GM19324 (cell line): ENCODE data around the gene CLASP1.
A peak's percentile ranks its signal among the peaks of the same experiment; 100 is the strongest.
"Not testable (repeated sequence)": the region's sequence is repeated elsewhere in the genome, so short reads cannot be mapped to it uniquely, and the experiment has no call there.

Experiments
- ATAC-seq: cut with Tn5 transposase; IDR thresholded peaks from one replicate; pipeline ENCODE4 v1.9.1; 2021; ENCODE audit warnings: mild to moderate bottlenecking, moderate library complexity; ENCODE audit not compliant: unreplicated experiment, low FRiP score

Gene CLASP1

DNA sequence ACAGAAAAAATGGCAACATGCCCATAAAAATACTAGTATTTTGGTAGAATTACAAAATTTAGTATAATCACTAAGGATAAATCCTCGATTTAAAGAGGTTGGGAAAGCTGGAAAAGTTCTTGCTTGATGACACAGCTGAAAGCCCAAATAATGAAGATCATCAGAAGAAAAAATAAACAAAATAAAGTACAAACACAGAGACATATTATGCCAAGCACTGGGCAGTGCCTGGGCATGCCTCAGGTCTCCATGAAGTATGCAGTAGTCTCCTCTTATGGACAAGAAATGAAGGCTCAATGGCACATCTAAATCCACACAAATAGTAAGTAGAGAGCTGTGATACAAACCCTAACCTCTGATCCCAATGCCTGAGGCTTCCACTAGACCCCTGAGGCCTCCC, 60.9 kb downstream of the CLASP1 start:
- no peak for ATAC-seq

DNA sequence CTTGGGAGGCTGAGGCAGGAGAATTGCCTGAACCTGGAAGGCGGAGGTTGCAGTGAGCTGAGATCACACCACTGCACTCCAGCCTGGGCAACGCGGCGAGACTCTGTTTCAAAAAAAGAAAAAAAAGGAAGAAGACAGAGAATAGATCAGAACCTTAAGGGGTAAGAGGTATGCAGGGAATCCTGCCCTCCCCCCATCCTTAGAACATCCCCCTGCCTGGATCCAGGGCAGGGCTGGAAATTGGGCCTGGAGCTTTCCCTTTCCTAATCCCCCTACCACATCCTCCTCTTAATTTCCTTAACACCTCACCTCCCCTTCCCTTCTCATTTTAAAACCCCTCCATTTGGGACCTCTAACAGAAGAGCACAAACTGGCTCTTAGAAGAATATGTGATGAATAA, 62.1 kb downstream of the CLASP1 start:
- ATAC-seq: no peak

DNA sequence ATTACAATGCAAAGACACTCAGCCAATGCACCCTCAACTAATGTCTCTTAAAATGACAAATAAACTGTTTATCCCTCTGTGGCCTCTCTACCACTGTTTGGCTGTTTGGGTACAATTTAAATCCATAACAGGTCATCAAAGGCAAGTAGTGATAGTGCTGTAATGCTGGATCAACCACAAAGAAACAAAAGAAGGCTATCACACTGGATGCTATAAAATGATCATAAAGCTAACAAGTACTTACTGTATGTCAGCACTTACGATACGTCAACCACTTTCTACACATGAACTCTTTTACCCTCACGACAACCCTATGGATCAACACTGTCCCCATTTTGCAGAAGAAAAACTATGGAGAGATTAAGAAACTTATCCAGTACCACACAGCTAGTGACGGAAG, 64.5 kb downstream of the CLASP1 start:
- ATAC-seq: no peak

DNA sequence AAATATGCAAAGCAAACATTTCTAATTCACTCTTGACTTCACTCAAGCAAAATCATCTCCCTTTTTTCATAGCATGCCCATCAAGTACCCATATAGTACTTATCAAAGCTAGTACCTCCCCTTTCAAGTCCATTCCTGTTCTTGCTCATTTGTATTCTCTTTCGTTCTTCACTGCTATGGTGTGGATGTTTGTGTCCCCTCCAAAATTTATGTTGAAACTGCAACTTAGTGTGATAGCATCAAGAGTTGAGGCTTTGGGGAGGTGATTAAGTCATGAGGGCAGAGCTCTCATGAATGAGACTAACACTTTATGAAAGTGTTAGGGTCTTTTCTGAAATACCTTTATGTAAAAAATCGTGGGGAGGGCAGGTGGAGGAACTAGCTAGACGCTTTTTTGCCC, 65.7 kb downstream of the CLASP1 start:
- ATAC-seq: peak; percentile 44

DNA sequence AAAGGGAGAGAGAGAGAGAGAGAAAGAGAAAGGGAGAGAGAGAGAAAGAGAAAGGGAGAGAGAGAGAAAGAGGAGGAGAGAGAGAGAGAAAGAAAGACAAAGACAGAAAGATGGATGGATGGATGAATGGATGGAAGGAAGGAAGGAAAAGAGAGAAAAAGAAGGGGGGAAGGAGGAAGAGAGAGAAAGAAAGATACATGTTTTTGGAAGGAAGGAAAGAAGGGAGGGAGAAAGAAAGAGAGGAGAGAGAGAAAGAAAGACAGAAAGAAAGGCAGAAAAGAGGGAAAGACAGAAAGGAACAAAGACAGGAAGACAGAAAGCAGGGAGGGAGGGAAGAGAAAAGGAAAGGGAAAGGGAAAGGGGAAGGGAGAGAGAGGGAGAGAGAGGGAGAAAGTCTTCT, 67.0 kb downstream of the CLASP1 start:
- no peak for ATAC-seq

DNA sequence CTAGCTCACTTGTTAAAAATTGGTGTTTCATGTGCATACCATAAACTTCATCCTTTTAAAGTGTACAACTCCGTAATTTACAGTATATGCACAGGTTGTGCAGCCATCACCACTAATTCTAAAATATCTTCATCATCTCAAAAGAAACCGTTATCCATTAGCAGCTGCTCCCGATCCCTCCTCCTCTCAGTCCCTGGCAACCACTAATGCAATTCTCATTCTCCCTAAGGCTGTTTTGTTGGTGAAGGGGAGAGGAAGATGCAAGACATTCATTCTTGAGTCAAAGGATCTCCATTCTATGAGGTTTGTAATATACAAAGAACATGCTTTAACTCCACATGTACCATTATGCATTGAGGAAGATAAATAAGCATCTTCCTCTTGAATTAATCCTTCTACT, 70.0 kb downstream of the CLASP1 start:
- no peak for ATAC-seq

DNA sequence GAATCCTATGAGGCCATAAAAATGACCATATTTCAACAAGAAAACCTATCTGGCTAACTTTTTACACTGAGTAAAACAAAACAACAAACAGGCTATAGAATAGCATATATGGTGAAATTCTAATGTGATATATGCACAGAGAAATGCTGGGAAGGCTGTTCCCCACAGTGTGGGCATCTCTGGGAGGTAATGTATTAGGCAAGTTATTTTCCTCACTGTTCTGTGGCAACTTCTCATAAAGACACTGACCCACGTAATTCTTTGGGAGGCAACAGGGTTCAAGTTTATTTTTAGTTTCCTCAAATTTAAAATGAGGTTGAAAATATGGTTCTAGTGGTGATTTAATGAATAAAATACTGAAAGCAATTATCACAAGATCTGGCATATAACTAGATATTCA, 71.9 kb downstream of the CLASP1 start:
- ATAC-seq: no peak

DNA sequence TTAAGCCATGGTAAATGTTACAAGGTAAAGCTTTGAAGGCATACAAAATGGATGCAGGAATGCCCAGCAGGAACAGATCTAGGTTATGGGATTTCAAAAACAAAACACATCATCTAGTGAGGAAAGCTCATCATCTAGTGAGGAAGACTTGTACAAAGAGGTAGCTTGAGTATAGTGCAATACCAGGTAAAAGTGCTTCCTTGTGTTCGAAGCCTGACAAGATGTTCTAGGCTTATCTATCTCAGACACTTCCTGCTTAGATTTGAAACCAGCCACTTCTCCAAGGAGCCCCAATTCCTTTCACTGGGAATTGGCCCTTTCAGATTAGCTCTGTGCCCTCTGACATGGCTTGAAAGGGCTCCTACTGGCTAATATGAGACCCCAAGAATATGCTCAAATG, 73.0 kb downstream of the CLASP1 start:
- no peak for ATAC-seq

DNA sequence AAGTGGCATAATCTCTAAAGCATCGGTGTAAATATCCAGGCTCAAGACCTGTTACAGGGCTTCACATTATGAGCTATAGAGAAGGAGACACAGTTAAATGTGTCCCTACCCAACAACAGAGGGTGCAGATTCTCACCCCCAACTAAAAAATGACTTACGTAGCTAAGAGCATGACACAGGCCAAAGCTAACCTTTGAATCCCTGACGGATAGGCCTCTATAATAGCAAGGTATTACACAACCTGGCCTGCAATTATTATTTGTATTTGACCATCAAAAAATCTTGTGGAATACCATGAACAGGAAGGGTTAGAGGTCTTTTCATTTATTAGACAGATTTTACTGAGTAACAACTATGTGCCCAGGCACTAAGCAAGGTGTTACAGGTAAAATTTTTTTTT, 73.5 kb downstream of the CLASP1 start:
- no peak for ATAC-seq

DNA sequence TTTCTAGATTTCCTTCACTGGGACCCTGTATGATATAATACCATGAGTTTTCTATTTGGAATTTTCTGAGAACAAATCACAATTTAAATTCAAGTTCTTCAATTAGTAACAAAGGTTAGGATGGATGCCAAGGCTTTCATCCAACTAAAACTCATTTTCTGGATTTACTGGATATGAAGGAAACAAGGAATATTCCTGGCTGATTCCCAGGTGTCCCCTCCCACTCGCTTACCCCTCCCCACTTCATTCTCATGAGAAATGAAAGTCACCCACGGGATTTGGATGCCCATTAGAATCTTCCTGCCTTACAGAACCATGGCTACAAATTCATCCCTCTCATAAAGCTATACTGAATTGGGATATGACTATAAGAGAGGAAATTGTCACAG, 78.6 kb downstream of the CLASP1 start:
- no peak for ATAC-seq

DNA sequence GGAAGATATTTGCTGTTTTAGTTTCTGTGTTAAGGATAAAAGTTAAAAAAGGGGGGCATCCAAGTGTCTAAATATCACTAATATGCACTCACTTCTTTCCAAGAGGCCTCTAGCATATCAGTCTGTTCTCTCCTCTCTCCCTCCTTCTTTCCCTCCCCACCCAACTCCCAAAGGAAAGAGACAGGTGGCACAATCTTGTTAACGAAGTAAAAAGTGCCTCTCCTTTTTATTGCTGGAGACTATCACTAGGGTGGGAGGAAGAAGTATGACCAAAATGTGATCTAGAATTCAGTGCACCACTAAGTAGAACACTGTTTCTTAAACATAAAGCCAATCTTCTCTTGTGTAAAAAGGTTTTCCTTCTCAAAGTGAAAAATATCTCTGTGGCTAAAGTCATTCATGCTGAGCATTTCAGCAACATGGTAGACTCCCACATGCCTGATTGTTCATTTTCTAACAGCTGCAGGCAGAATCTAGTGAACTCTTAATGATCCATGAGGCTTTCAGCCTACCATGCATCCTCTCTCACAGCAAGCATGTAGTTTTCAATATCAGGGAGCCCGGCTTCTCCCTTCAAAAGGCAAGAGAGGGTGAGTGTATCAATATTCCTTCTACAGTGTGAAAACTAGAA, 79.1 kb downstream of the CLASP1 start:
- no peak for ATAC-seq

DNA sequence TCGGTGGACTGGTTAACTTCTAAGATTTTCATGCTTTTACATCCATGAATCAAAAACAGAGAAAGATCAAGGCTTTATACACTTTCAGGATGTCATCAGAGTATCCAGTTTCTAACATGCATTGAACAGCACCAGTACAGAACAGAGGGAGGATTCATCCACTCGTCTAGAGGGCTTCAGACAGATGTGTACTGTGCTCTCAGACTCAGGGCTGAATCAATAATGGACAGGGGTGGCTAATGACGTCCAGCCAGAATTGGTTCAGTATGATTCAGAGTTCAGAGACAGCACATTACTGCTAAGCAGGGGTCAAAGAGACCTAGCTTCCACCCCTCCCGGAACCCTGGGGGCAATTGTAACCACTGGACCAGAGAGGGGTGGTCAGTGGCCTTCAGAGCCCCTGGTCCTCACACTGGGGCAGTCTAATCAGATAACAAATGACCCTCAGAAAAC, 81.3 kb downstream of the CLASP1 start:
- ATAC-seq: no peak

DNA sequence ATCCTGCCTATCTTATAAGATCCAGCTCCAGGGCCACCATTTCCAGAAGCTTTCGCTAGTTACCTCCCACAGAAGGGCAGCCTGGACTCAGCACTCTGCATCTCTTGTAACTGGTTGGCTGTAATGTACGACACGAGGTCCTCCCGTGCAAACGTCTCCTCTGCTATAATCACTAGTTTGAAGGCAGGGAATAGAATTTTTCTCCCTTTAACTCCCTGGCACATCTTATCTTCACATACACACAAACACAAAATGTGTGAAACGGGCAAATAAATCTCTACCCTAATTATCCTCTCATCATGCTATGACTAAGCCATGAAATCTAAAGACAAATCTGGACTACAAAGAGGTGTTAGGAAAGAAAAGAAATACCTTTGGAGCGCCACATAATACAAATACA, 81.8 kb downstream of the CLASP1 start:
- no peak for ATAC-seq

DNA sequence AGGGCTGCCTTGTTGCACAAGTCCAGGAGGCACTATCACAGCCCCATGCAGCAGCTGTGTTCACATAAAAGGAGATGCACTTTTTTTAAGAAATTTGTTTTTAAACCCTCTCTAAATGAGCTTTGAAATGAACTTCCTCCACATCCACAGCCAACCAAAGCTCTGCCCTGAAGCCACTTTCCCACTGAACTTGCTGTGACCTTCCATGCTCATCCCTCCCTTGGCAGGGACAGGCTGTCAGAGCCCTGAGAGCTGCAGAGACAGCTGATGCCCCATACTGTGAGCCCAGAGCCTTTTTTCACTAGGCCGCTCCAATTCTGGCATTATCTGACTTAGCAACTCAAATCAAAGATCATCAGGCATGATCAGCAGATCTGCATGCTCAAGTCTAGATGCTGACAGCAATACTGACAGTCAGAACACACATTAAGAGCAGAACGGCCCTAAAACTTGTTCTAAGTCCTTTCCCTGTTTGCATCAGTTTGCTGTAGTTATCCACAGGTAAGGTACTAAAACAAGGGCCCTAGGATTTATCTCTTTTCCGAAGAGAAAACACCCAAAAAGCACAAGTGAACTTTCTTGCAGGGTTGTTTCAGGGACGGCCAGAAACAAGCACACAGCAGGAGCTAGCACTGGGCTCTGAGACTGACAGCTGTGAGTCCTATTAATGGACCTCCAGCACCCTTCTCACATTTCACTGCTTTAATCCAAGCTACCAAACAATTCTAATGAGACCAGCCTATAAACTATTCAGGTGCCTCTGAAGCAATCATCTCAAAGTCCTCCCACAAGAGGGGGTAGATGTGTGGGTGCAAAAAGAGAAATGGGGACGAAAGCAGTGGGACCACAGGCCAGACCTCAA, 83.6 kb downstream of the CLASP1 start:
- ATAC-seq: no peak

DNA sequence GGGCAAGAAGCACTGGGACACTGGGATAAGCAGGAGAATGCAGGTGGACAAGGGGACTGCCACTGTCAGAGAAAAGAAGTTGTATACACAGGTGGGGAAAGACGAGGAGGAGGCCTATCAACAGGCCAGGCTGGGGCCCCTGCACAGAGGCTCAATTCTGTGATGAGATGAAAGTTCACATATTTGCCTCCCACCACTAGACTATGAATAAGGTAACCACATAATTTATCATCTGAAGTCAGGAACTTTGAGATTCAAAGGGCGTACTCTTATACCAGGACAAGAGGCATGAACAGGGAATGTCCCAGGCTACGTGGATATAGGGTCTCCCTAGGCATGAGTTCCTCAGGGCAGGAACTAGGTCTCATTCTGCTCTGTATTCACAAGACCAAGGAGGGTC, 84.4 kb downstream of the CLASP1 start:
- no peak for ATAC-seq

DNA sequence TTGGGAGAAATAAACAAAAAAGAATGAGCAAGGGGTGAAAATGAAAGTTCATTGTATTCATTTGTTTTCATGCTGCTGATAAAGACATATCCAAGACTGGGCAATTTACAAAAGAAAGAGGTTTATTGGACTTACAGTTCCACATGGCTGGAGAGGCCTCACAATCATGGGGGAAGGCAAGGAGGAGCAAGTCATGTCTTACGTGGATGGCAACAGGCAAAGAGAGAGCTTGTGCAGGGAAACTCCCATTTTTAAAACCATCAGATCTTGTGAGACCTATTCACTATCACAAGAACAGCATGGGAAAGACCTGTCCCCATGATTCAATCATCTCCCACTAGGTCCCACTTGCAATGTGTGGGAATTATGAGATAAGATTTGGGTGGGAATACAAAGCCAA, 85.5 kb downstream of the CLASP1 start:
- ATAC-seq: not testable (repeated sequence)

DNA sequence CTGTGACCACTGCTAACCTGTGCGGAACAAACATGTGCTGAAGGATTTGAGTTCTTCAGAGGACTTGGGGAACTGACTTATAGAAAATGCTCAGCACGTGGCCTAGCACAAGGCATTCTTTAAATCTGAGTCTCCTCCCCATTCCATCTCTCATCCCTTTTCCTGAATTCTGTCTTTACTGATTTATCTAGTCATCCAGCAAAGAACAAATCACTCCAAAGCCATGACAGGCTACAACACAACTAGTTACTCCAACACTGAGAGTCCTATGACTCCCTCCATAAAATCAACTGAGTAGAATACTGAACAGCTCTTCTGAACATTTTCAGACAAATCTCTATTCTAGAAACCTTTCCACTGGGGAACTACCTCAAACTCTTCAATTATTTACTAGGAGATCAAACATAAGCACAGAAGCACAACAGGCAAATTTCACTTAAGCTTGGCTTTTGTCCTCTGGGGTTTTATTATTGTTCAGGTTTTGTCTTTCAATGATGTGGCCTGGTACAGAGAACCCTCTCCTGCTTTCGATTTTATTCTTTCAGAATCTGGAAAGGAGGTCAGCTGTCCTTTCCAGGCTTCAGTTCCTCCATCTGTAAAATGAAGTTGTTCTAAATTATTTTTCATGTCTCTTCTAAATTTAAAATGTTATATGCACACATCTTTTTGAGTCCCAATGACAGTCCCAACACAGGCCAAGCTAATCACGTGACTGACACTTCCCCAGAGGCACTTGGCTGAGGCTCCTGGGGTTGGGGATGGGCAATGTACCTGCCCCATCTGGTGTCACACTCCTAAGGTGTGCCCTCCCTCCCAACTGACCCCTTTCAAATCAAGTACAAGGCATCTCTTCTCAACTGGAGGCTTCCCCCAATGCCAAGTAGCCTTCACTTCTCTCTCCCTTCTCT, 86.7 kb downstream of the CLASP1 start:
- ATAC-seq: peak; percentile 58

DNA sequence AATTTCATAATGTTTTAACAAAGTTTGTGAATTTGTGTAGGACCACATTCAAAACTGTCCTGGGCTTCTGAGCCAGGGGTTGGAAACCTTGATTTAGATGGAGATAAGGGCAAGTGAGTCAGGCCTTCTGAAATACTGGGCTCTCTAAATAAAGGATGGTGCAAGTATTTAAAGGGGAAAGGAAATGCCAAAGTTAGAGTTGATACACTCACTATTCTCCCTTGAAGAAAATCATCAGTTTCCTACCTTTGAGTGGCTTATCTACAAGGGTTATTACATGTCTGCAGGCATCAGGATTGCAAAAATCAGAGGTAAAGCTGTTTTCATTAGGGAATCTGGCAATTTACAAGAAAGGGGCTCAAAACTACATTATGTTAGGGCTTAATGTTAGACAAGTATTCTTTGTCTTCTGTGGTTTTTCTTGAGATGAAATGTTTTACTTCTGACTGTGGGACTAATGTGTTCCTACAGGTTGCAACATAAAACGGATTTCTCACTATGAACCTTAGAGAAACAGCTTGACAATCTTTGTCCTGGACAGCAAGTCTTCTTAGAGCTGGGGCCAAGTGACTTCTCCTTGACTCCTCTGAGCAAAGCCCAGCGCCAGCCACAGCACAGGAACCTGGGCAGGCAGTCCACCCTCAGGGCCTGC, 87.5 kb downstream of the CLASP1 start:
- ATAC-seq: no peak

DNA sequence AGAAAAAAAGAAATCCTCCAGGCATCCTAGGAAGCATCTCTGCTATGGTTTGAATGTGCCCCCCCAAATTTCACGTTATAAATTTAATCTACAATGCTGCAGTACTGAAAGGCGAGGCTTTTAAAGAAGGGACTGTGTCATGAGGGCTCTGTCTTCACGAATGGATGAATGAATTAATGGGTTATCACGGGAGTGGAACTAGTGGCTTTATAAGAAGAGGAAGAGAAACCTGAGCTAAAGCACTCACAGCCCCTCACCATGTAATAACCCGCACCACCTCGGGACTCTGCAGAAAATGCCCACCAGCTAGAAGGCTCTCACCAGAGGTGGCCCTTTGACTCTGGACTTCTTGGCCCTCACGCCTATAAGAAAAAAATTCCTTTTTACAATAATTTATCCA, 90.9 kb downstream of the CLASP1 start:
- no peak for ATAC-seq

DNA sequence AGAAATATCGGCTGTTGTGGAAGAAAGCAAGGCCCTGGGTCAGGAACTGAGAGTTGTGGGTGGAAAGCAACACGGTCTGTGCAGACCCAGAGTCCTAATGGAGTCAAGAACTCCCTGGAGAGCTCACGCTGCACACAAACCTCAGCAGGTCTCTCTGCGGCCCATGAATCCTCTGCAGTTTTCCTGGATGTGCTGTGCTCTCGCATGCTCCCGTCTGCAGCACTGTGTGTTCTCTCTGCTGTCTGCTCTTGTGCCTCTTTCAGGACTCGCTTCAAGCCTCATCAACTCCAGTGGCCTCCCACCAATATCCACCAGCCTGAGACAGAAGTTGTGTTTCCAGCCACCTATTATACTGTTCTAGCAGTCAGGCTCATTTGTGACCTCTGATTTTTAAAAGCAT, 94.3 kb downstream of the CLASP1 start:
- ATAC-seq: no peak
